Midbrain (tissue), 1 donor: Measurements from ENCODE around the gene STT3B.

Experiments used
- DNase-seq: peaks from one replicate; lab custom pipeline; 2025; lab: John Stamatoyannopoulos, UW

The STT3B gene

DNA sequence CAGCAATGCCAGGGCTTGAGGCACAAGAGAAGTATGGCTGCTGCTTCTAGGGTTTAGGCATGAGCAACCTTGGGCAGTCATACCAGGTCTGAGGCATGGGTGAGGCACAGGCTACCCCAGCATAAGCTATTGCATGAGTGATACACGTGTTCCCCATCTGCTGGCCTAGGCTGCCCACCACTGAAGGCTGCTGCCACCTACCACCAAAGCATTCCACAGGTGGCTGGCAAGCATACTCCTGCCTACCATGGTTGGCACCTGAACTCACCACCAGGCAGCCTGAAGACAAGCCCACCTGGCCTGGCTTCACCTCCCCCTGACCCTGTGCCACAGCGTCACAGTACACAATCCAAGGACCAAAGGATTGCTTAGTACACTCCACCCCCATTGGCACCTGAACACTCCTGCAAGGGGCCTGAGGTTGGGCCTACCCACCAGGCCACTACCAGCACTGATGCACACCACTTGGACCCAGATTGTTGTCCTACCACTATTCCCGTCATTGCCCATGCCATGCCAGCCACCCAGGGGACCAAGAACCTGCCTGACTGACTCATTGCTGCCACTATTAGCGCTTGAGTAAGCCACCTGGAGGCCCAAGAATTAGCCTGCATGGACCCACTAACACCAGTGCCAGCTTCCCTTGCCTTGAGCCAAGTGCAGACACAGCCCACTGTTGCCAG lies 115.7 kb downstream of the STT3B start:
- DNase-seq, result no peak

DNA sequence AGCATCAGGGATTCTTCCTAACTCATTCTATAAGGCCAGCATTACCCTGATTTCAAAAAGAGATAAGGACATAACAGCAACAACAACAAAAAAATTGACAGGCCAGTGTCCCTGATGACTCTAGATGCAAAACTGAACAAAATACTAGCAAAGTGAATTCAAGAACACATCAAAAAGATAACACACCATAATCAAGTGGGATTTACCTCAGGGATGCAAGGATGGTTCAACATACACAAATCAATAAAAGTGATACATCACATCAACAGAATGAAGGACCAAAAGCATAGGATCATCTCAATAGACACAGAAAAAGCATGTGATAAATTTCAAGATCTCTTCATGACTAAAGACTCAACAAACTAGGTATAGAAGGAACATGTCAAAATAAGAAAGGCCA lies 119.6 kb downstream of the STT3B start:
- DNase-seq, result no peak

DNA sequence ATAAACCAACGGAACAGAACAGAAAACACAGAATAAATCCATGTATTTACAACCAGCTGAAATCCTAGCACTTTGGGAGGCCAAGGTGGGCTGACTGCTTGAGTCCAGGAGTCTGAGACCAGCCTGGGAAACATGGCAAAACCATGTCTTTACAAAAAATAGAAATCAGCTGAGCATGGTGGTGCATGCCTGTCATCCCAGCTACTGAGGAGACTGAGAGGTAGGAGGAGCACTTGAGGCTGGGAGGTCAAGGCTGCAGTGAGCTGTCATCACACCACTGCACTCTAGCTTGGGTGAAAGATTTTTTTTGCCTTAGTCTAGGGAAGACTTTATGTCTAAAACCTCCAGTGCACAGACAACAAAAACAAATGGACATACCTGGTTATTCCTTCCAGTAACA lies 120.7 kb downstream of the STT3B start:
- no peak for DNase-seq

DNA sequence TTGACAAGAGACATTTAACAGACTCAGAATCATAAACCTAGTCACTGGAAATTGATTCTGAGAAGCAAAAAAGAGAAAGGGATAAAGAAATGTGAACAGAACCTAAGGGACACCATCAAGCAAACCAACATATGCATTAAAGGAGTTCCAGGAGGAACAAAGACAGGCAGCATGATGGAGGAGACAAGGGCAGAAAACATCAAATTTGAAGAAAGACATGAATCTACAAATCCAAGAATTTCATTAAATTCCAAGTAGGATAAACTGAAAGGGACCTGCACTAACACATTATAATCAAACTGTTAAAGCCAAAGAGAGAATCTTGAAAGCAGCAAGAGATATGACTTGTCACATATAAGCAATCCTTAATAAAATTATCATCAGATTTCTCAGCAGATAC lies 122.3 kb downstream of the STT3B start:
- DNase-seq, result no peak

DNA sequence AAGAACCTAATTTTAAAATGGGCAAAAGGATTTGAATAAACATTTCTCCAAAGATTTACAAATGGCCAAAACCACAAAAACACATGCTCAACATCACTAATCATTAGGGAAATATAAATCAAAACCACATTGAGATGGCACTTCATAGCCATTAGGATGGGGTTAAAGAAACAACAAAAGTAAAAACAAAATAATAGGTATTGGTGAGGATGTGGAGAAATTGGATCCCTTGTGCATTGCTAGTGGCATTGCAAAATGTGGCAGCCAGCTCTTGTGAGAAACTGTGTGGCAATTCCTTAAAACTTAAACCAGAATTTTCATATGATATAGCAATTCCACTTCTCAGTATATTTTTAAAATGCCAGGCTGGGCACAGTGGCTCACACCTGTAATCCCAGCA lies 126.5 kb downstream of the STT3B start:
- DNase-seq, result no peak

DNA sequence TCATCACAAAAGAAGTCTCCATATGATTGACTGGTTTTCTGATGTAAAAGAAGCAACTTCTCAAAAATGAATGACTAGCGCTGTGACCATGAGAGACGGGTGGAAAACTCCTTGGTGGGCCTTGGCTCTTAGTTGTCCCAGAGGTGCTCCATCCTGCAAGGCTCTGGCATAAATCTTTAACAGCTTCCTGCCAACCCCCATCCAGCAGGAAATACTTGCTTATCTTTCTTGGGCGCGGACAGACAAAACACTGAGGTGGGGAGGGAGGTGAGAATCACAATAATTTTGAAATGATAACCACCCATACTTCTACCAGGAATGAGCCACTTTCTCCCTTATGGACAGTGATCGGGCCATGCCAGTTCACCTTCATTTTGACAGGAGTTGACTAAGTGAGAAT lies 128.6 kb downstream of the STT3B start:
- DNase-seq, result no peak

DNA sequence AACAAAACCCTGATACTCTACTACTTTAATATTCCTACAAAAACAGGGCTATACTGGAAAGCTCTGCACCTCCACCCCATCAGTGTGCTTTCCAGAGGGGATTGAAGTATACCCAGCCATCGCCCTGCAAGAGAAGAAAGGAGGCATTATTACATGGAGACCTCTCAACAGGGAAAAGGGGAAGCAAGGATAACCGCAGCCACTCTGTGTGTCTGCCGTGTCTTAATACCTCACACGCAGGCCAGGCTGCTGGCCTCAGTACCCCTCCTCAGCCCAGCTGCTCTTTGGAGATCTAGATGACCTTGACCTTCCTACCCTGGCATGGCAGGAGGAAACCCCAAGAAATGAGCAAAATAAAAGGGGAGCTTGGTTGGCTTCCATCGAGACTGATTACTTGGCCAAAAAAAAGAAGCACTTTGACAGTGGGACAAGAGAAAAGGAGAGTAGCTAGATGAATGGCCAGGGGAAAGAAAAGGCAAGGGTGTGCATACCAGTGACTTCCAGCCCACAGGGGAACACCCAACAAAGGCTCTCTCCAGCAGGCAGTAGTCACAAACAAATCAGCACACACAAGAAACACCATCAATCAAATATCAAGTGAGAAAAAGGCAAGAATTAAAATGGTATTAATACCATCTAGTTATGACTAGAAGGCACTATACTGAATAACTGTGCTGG lies 129.4 kb downstream of the STT3B start:
- DNase-seq, result no peak

DNA sequence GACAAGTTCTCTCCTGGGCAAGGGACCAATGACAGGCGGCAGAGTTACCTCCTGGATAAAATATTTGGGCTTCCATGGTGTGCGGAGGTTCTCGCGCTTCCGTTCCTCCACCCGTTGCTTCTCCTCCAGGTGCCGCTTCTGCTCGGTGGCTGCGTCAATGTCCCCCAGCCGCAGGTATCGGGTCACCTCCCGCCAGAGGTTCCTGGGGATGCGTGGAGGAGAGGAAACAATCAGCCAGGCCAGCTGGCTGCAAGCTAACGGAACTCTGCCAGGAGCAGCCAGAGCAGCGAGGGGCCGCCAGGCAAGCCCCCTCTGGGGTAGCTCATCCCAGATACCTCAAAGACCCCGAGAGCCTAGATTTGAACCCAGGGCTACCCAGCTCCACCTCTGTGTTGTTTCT lies 131.3 kb downstream of the STT3B start:
- no peak for DNase-seq

DNA sequence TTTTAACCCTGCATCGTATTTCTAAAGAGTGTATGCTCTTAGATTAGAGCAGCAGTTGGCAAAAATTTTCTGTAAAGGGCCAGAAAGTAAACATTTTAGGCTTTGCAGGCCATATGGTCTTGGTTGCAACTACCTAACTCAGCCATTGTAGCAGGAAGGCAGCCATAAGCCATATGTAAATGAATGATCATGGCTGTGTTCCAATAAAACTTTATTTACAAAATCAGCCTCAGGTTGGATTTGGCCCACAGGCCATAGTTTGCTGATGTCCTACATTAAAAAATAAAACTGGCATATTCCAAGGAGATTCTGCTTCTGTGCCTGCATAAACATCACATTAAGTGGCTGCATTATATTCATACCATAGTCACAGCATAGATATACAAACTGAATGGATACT lies 134.9 kb downstream of the STT3B start:
- no peak for DNase-seq

DNA sequence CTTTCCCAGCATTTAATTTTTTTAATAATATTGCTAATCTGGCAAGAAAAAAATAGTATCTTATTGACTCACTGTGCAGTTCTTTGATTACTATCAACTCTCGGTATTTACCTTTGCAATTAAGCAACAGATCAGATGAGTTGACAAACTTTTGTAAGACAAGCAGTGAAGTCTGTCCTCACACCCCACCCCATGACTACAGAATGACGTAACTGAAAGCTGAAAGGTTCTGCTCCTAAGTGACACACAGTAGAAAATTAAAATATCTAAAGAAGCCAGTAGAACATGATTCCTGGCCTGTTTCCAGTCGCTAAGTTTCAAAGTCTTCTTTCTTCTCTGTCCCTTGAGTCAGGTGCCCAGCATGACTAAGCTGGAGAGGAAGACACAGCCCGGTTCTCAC lies 135.5 kb downstream of the STT3B start:
- DNase-seq, result no peak

DNA sequence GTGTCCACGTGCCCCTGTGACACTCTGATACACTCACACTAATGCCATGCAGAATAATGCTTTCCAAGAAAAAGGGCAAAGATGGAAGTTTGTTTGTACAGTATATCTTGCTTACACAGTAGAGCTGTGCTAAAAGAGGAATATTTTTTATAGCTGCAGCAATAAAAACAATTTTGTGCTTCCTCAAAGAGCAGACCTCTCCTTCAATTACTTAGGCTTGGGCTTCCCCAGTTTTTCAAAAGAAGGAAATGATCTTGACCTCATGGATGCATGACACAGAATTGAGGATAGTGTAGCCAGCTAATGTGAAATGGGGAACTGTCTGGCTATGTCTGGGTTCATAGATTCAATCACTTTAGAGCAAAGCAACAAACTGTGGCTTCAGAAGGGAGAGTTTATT lies 137.4 kb downstream of the STT3B start:
- DNase-seq, result no peak

DNA sequence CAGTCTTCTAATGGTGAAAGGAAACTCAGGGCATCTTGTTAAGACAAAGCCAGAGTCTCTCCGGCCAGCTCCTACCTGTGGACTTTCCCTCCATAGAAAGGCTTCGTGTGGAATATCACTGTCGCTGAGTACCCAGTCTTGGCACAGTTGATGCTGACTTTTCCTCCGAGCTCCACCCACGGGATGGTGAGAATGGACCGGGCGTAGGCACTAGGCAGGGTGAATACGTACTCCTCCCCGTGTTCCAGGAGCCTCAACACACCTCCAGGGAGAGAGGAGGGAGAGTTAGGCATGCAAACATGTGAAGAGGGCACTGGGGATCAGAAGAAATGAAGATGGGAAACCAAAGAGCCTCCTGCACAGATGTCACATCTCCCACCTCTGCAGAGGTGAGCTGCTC lies 138.0 kb downstream of the STT3B start:
- DNase-seq, result no peak

DNA sequence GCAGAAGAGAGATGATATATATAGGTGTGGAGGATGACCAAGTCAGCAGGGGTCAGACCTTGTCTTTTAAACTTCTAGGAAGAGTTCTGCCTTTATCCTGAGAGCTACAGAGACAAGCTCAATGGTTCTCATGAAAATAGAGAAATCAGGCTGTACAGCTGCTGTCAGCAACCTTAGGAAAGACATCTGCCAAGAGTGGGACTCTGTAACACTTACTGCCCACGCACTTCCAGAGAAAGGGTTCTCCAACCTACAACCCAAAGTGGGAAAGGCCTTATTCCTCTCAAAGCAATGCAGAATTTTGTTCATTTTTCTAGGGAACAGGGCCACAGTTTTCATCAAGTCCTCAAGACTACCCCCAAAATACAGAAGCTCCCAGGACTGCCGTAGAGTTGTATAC lies 138.7 kb downstream of the STT3B start:
- DNase-seq, result no peak

DNA sequence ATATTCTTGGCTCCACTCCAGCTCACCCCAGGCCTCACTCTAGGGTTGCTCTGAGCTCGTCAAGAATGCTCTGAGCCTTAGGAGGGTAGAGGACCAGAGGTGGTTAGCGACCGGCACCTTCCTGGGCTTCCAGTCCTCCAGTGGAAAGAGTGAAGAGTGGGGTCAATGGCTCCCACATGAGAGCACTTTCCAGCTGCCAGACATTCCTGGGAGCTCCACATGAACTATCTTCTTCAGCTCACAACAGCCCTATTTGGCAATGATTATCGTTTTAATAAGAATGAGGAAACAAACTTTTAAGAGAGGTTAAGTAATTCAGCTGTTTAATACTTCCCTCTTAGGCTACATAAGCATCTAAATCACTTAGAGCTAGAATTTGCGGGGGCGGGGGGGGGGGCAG lies 139.3 kb downstream of the STT3B start:
- DNase-seq, result no peak

DNA sequence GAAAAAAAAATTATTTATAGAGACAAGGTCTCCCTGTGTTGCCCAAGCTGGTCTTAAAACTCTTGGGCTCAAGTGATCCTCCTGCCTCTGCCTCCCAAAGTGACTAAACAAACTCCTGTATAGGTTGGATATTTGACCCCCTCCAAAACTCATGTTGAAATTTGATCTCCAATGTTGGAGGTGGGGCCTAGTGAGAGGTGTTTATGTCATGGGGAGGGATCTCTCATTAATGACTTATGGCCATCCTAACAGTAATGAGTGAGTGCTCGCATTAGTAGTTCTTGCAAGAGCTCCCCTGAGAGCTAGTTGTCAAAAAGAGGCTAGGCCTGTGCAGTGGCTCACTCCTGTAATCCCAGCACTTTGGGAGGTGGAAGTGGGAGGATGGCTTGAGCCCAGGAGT lies 141.2 kb downstream of the STT3B start:
- no peak for DNase-seq

DNA sequence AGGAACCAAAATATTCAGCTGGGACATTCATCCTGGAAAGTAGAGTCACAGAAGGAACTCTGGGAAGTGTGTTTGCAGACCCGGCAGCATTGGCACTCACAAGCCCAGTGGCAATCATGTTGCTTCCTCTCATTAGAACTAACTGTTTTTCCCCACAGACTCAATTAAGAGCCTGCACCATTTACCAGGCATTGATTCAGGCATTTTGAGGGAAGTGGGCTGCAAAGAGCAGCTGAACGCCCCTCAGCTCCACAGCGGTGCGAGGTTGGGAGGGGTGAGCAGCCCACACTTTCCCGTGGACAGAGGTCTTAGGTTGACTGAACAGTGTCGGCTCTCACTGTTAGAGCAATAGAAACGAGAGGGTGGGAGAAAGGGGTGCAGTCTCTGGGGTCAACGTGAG lies 143.8 kb downstream of the STT3B start:
- DNase-seq, result no peak

DNA sequence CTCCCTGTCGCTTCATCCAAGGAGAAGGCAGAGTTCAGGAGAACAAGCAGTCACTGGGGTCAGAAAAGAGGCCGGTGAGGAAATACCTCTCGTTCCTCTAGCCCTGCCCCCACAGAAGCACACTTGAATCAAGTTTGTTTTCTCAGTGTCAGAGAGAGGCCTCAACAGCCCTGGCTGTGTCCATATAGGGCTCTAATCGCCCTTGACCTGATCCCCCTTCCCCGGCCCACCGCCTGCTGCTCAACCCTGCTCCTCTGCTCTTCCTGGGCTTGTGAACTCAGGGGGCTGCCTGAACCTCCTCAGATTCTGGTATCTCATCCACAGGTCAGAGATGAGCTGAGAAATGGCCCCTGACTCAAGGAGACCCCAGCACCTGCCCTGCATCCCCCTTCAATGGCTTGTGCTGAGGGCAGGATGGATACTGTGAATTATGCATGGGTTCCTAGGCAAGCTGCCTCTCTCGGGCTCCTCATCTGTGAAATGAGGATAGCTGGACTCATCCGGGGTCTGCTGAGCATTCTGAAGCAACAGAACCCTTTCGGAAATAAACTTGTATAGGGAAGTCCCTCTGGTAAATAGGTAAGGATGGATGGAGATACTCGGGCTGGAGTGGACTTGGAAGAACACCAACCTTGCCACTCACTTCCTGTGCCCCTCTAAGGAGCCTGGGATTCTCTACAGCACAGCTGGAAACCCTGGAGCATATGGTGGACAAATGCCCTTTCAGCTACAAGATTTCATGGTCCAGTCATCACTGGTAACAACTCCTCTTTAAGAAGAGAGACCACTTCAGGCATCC lies 147.5 kb downstream of the STT3B start:
- no peak for DNase-seq
